ENCODE data around the gene MYL3. TPM values are rescaled to one million over a fixed set of nuclear protein-coding genes. Genes with fewer than 3 reads are reported as not detected.
"Not testable (repeated sequence)": the region's sequence is repeated elsewhere in the genome, so short reads cannot be mapped to it uniquely, and the experiment has no call there.

Gene MYL3
- 1 to 10 TPM; 2.8 to 4.1 TPM for total RNA-seq
- 1 to 10 TPM; 1.9 to 2.4 TPM for polyA plus RNA-seq
- long read RNA-seq, donor 1, transcript MYL3-201 (7 exons, 924 nt), result major isoform, 8 of 63 reads
- long read RNA-seq, donor 1, partial matches to known transcripts, result 54 of 63 reads
- long read RNA-seq, donor 1, other reads (novel, unspliced or antisense), result 0 of 63 reads
- long read RNA-seq, donor 2, partial matches to known transcripts, result 0 of 1 reads
- long read RNA-seq, donor 2, other reads (novel, unspliced or antisense), result 0 of 1 reads
- long read RNA-seq, donor 3, result 0 reads
- long read RNA-seq, donor 4, transcript MYL3-201 (7 exons, 924 nt), result major isoform, 8 of 13 reads
- long read RNA-seq, donor 4, partial matches to known transcripts, result 5 of 13 reads
- long read RNA-seq, donor 4, other reads (novel, unspliced or antisense), result 0 of 13 reads
- long read RNA-seq, donor 5, partial matches to known transcripts, result 21 of 22 reads
- long read RNA-seq, donor 5, other reads (novel, unspliced or antisense), result 0 of 22 reads

DNA sequence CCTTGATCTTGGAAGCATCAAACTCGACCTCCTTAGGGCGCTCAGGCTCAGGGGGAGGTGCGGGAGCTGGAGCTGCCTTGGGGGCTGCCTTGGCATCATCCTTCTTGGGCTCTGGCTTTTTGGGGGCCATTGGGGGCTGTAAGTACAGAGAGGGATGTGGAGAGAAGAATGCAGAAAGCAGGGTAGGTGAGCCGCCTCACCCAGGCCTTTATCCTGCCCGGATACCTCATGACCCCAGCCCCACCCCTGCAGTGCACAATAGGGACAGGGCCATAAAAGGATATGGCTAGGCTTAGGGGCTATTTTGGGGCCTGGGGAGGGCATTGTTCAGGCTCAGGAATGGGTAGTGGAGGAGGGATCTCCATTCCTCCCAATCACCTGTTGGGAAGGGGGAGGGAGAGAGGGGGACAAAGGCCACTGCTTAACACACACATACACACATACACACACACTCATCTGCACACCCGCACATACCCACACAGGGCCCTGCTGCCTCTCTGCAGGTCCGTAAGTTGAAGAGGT lies at the start of gene MYL3:
Gene MYL3 (minus strand): TSS at position 184 of the 522 bp plus-strand sequence. CDS start 54 bp downstream, at position 130.
- Histone ChIP-seq H3K9me3 (ENCODE audit: control insufficient read depth in 4 of 4, insufficient read depth in 3 of 4, low read length in 3 of 4) (no peaks in the 10 kb centered on the region), H3K9ac (ENCODE audit: insufficient read depth in 1 of 2, low read length in 2 of 2) (no peak within 1 kb of the TSS), H3K36me3 (ENCODE audit: control insufficient read depth in 4 of 4, insufficient read depth in 4 of 4, low read length in 4 of 4) (no peaks in the 10 kb centered on the region), H3K4me3 (no peak within 1 kb of the TSS), H3K4me1 (ENCODE audit: control insufficient read depth in 5 of 5, insufficient read depth in 5 of 5, low read length in 5 of 5) (peaks cover 6 to 53% (median 28%) of the 10 kb centered on the region in 5 donors), H3K27me3 (ENCODE audit: control insufficient read depth in 3 of 3, insufficient read depth in 3 of 3, low read length in 2 of 3) (no peaks in the 10 kb centered on the region), H3K27ac (ENCODE audit: low read depth in 1 of 2, low read length in 1 of 2) (peak within 1 kb of the TSS in 1 of 2 donors; percentile 90)
- WGBS, 2 donors, result 90 to 97% methylated on average over 7 of the region's 7 CpGs
- ATAC-seq (ENCODE audit: insufficient read depth, low FRiP score) (no peak), DNase-seq (no peak)
- TF ChIP-seq, protein P1, sequence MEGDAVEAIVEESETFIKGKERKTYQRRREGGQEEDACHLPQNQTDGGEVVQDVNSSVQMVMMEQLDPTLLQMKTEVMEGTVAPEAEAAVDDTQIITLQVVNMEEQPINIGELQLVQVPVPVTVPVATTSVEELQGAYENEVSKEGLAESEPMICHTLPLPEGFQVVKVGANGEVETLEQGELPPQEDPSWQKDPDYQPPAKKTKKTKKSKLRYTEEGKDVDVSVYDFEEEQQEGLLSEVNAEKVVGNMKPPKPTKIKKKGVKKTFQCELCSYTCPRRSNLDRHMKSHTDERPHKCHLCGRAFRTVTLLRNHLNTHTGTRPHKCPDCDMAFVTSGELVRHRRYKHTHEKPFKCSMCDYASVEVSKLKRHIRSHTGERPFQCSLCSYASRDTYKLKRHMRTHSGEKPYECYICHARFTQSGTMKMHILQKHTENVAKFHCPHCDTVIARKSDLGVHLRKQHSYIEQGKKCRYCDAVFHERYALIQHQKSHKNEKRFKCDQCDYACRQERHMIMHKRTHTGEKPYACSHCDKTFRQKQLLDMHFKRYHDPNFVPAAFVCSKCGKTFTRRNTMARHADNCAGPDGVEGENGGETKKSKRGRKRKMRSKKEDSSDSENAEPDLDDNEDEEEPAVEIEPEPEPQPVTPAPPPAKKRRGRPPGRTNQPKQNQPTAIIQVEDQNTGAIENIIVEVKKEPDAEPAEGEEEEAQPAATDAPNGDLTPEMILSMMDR (IDR thresholded peaks at IDR 0.05; ENCODE audit: control extremely low read depth, extremely low read depth), result no peak

DNA sequence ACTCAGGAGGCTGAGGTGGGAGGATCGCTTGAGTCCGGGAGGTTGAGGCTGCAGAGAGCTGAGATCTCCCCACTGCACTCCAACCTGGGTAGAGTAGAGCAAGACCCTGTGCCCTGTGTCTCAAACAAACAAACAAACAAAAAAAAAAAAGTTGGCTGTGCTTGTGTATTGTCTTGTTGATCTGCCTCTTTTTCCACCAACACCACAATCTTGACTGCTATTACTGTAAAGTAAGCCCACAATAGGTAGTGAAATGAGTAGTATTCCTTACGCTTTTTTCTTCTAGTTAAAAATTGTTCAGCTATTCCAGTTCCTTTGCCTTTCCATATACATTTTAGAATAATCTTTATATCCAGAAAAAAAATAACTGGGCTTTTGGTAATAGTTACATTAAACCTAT lies 49.7 kb upstream of the MYL3 start:
- no peak overlapping the region for H3K27ac ChIP-seq (ENCODE audit: low read depth in 1 of 2, low read length in 1 of 2)
- no peaks in the 10 kb centered on the region for H3K27me3 ChIP-seq (ENCODE audit: control insufficient read depth in 3 of 3, insufficient read depth in 3 of 3, low read length in 2 of 3)
- H3K4me1 ChIP-seq (ENCODE audit: control insufficient read depth in 5 of 5, insufficient read depth in 5 of 5, low read length in 5 of 5), result peaks cover 0 to 24% (median 7%) of the 10 kb centered on the region in 5 donors
- peaks cover 0 to 4% (median 2%) of the 10 kb centered on the region in 4 donors for H3K9me3 ChIP-seq (ENCODE audit: control insufficient read depth in 4 of 4, insufficient read depth in 3 of 4, low read length in 3 of 4)
- H3K4me3 ChIP-seq, result no peak overlapping the region
- H3K36me3 ChIP-seq (ENCODE audit: control insufficient read depth in 4 of 4, insufficient read depth in 4 of 4, low read length in 4 of 4), result peaks cover 4 to 8% (median 6%) of the 10 kb centered on the region in 4 donors
- TF ChIP-seq, protein P1 (IDR thresholded peaks at IDR 0.05; ENCODE audit: control extremely low read depth, extremely low read depth), result no peak
- ATAC-seq (ENCODE audit: insufficient read depth, low FRiP score), result no peak
- WGBS, 2 donors, result 96 to 99% methylated on average over 3 of the region's 3 CpGs
- no peak overlapping the region for H3K9ac ChIP-seq (ENCODE audit: insufficient read depth in 1 of 2, low read length in 2 of 2)
- no peak for DNase-seq

DNA sequence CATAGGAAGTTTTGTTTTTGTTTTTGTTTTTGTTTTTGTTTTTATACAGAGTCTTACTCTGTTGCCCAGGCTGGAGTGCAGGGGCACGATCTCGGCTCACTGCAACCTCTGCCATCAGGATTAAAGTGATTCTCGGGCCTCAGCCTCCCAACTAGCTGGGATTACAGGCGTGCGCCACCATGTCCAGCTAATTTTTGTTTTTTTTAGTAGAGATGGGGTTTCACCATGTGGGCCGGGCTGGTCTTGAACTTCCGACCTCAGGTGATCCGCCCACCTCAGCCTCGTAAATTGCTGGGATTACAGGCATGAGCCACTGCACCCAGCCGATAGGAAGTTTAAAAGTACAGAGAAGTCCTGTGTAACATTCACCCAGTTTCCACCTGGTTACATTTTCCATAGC lies 47.7 kb upstream of the MYL3 start:
- H3K36me3 ChIP-seq (ENCODE audit: control insufficient read depth in 4 of 4, insufficient read depth in 4 of 4, low read length in 4 of 4); H3K27ac ChIP-seq (ENCODE audit: low read depth in 1 of 2, low read length in 1 of 2); H3K27me3 ChIP-seq (ENCODE audit: control insufficient read depth in 3 of 3, insufficient read depth in 3 of 3, low read length in 2 of 3); DNase-seq; H3K9ac ChIP-seq (ENCODE audit: insufficient read depth in 1 of 2, low read length in 2 of 2); H3K9me3 ChIP-seq (ENCODE audit: control insufficient read depth in 4 of 4, insufficient read depth in 3 of 4, low read length in 3 of 4); H3K4me3 ChIP-seq; ATAC-seq (ENCODE audit: insufficient read depth, low FRiP score): not testable (repeated sequence)
- WGBS, 2 donors, result 93 to 95% methylated on average over 10 of the region's 10 CpGs
- peaks cover 0 to 24% (median 9%) of the 10 kb centered on the region in 5 donors for H3K4me1 ChIP-seq (ENCODE audit: control insufficient read depth in 5 of 5, insufficient read depth in 5 of 5, low read length in 5 of 5)

DNA sequence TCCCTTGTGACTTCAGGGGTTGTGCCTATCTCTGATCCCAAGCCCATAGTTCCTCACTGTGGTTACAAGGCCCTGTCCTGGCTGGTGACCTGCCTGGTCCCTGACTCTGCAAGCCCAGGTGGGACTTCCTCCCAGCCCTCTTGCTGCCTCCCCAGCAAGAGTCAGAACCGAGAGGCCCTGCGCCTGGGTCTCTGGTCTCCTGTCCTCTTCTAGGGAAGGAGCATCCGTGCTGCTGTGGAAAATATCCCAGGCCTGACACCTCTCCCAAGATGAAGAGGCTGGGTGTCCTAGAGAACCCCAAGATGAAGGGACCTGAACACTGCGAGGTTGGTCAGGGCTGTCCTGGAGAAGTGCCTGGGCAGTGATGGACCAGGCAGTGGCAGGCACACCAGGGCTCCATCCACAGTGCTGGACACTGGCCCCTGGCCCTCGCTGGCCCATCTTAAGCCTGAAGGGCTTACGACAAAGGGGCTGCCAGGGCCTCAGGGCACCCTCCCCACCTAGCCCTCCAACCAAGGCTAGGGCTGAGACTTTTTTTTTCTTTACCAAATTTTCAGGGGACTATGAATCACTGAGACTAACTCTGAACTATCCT lies 47.0 kb upstream of the MYL3 start:
- no peak for ATAC-seq (ENCODE audit: insufficient read depth, low FRiP score)
- Histone ChIP-seq H3K9me3 (ENCODE audit: control insufficient read depth in 4 of 4, insufficient read depth in 3 of 4, low read length in 3 of 4) (no peaks in the 10 kb centered on the region), H3K9ac (ENCODE audit: insufficient read depth in 1 of 2, low read length in 2 of 2) (no peak overlapping the region), H3K27me3 (ENCODE audit: control insufficient read depth in 3 of 3, insufficient read depth in 3 of 3, low read length in 2 of 3) (peaks cover 0 to 2% (median 0%) of the 10 kb centered on the region in 3 donors), H3K27ac (ENCODE audit: low read depth in 1 of 2, low read length in 1 of 2) (no peak overlapping the region), H3K4me3 (no peak overlapping the region), H3K36me3 (ENCODE audit: control insufficient read depth in 4 of 4, insufficient read depth in 4 of 4, low read length in 4 of 4) (no peaks in the 10 kb centered on the region), H3K4me1 (ENCODE audit: control insufficient read depth in 5 of 5, insufficient read depth in 5 of 5, low read length in 5 of 5) (peaks cover 0 to 24% (median 9%) of the 10 kb centered on the region in 5 donors)
- TF ChIP-seq, protein P1 (IDR thresholded peaks at IDR 0.05; ENCODE audit: control extremely low read depth, extremely low read depth), result no peak
- 78 to 79% methylated on average over 6 of the region's 6 CpGs for WGBS, 2 donors
- DNase-seq, result no peak
